WTC11 (cell line): ENCODE data around the gene GLI2.

Source experiments
- CREB1 ChIP-seq: sonication (generic); formaldehyde crosslinking; IDR thresholded peaks from 2 replicates; pipeline ENCODE4 v1.8.0; 2023; ENCODE audit warnings: mild to moderate bottlenecking, missing genetic modification reagents
- ETV6 ChIP-seq: sonication (generic); formaldehyde crosslinking; IDR thresholded peaks from 2 replicates; pipeline ENCODE4 v1.8.1; 2022; ENCODE audit warnings: mild to moderate bottlenecking, missing genetic modification reagents
- GRHL2 ChIP-seq: fragments of 250-450 bp; sonication (Bioruptor Pico); IDR thresholded peaks from 2 replicates; pipeline ENCODE4 v1.8.0; 2022; ENCODE audit warnings: mild to moderate bottlenecking, moderate library complexity; ENCODE audit not compliant: insufficient replicate concordance, severe bottlenecking
- NFATC4 ChIP-seq: fragments of 250-450 bp; sonication (Bioruptor Pico); IDR thresholded peaks from 2 replicates; pipeline ENCODE4 v1.9.0; 2021; ENCODE audit warnings: mild to moderate bottlenecking
- NFYB ChIP-seq: sonication (generic); formaldehyde crosslinking; conservative IDR thresholded peaks from 2 replicates; pipeline ENCODE4 v1.8.0; 2022; ENCODE audit warnings: low read depth, missing genetic modification reagents
- ZNF121 ChIP-seq: sonication (generic); formaldehyde crosslinking; IDR thresholded peaks from 2 replicates; pipeline ENCODE4 v1.8.0; 2023; ENCODE audit warnings: missing genetic modification reagents
- ZNF138 ChIP-seq: sonication (generic); formaldehyde crosslinking; conservative IDR thresholded peaks from 2 replicates; pipeline ENCODE4 v1.8.1; 2022; ENCODE audit warnings: mild to moderate bottlenecking, moderate library complexity, missing genetic modification reagents
- ZNF423 ChIP-seq: fragments of 250-450 bp; sonication (Bioruptor Pico); IDR thresholded peaks from 2 replicates; pipeline ENCODE4 v2.1.2; 2022; ENCODE audit warnings: mild to moderate bottlenecking, moderate library complexity
- TF ChIP-seq, protein P1 (sequence below): fragments of 200-600 bp; IDR thresholded peaks from 2 replicates; pipeline ENCODE4 v1.8.0; 2022; ENCODE audit warnings: antibody characterized with exemption
- TF ChIP-seq, protein P2 (sequence below): sonication (generic); formaldehyde crosslinking; conservative IDR thresholded peaks from 2 replicates; pipeline ENCODE4 v1.8.1; 2023; ENCODE audit warnings: mild to moderate bottlenecking, low read depth, missing genetic modification reagents, moderate library complexity
- TF ChIP-seq, protein P3 (sequence below): sonication (generic); formaldehyde crosslinking; IDR thresholded peaks from 2 replicates; pipeline ENCODE4 v1.8.0; 2022; ENCODE audit warnings: mild to moderate bottlenecking, missing genetic modification reagents

DNA sequence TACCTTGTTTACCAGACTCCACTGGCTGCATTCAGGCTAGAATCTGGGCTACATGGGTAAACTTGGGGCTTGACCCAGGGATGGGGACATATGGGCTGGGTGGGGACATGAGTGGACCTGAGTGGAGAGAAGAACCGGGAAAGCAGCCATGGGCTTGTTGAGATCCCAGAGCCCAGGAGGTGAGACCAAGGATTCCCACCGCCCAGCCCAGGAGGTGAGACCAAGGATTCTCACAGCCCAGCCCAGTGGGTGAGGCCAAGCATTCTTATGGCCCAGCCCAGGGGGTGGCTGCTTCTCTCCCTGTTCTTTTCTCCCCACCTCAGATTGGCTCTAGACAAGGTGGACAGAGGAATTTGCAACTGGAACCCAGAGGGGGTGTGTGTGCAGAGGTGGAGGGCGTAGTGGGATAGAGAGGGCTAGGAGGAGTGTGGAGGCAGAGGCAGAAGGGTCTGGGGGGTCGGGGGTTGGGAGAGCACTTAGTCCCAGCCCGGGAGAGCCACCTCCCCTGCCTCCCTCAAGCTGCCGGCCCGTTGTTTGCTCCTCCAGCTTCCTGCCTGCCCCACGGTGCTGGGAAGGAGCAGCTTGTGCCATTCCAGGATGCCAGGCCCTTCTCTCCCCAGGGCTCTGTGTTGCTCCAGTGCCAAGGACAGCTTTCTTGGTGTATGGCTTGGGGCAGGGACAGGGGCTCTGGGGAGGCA lies 25.6 kb downstream of the GLI2 start:
- TF ChIP-seq, protein P1, sequence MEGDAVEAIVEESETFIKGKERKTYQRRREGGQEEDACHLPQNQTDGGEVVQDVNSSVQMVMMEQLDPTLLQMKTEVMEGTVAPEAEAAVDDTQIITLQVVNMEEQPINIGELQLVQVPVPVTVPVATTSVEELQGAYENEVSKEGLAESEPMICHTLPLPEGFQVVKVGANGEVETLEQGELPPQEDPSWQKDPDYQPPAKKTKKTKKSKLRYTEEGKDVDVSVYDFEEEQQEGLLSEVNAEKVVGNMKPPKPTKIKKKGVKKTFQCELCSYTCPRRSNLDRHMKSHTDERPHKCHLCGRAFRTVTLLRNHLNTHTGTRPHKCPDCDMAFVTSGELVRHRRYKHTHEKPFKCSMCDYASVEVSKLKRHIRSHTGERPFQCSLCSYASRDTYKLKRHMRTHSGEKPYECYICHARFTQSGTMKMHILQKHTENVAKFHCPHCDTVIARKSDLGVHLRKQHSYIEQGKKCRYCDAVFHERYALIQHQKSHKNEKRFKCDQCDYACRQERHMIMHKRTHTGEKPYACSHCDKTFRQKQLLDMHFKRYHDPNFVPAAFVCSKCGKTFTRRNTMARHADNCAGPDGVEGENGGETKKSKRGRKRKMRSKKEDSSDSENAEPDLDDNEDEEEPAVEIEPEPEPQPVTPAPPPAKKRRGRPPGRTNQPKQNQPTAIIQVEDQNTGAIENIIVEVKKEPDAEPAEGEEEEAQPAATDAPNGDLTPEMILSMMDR = no peak
- TF ChIP-seq ZNF121 (CRISPR knock-in tag) (no peak), ZNF423 (CRISPR knock-in tag) (no peak), ETV6 (CRISPR knock-in tag) (no peak), NFATC4 (CRISPR knock-in tag) (no peak), ZNF138 (no peak), CREB1 (no peak), GRHL2 (CRISPR knock-in tag) (no peak), NFYB (CRISPR knock-in tag) (no peak)
- TF ChIP-seq, protein P2, sequence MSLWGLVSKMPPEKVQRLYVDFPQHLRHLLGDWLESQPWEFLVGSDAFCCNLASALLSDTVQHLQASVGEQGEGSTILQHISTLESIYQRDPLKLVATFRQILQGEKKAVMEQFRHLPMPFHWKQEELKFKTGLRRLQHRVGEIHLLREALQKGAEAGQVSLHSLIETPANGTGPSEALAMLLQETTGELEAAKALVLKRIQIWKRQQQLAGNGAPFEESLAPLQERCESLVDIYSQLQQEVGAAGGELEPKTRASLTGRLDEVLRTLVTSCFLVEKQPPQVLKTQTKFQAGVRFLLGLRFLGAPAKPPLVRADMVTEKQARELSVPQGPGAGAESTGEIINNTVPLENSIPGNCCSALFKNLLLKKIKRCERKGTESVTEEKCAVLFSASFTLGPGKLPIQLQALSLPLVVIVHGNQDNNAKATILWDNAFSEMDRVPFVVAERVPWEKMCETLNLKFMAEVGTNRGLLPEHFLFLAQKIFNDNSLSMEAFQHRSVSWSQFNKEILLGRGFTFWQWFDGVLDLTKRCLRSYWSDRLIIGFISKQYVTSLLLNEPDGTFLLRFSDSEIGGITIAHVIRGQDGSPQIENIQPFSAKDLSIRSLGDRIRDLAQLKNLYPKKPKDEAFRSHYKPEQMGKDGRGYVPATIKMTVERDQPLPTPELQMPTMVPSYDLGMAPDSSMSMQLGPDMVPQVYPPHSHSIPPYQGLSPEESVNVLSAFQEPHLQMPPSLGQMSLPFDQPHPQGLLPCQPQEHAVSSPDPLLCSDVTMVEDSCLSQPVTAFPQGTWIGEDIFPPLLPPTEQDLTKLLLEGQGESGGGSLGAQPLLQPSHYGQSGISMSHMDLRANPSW = no peak
- TF ChIP-seq, protein P3, sequence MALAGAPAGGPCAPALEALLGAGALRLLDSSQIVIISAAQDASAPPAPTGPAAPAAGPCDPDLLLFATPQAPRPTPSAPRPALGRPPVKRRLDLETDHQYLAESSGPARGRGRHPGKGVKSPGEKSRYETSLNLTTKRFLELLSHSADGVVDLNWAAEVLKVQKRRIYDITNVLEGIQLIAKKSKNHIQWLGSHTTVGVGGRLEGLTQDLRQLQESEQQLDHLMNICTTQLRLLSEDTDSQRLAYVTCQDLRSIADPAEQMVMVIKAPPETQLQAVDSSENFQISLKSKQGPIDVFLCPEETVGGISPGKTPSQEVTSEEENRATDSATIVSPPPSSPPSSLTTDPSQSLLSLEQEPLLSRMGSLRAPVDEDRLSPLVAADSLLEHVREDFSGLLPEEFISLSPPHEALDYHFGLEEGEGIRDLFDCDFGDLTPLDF (CRISPR knock-in tag) = no peak
